ENCODE data around the gene VPS51. TPM values are rescaled to one million over a fixed set of nuclear protein-coding genes. Genes with fewer than 3 reads are reported as not detected.
A peak's percentile ranks its signal among the peaks of the same experiment; 100 is the strongest.

Gene VPS51
- total and polyA plus RNA-seq, 9 of the 15 experiments (the other 6 are each of a cell fraction or from before 2014, with no cell fraction given) = 1.8 to 143 (median 46.8) TPM

- TF ChIP-seq BCLAF1 (IDR thresholded peaks at IDR 0.05; ENCODE audit: borderline replicate concordance in 1 of 2, control insufficient read depth in 1 of 2, low read depth in 2 of 2, low read length in 1 of 2) (no peak), IFI16 (CRISPR knock-in tag; IDR thresholded peaks at IDR 0.05) (no peak), POLR2AphosphoS2 (IDR thresholded peaks at IDR 0.05; ENCODE audit: low read length) (no peak; the same call in 1 of the 2 replicates), EGR1 (conservative IDR thresholded peaks at IDR 0.05) (peak; percentile 66), NCOA1 (IDR thresholded peaks at IDR 0.05; ENCODE audit: low read depth) (peak; percentile 27; the same call in 1 of the 2 replicates), ZNF444 (CRISPR knock-in tag; IDR thresholded peaks at IDR 0.05) (no peak), XRCC3 (IDR thresholded peaks at IDR 0.05) (no peak), CBX3 (IDR thresholded peaks at IDR 0.05; ENCODE audit: borderline replicate concordance in 1 of 2, low read length in 2 of 2) (no peak), CREB3 (tag; conservative IDR thresholded peaks at IDR 0.05; ENCODE audit: low read depth) (no peak), ASH1L (IDR thresholded peaks at IDR 0.05; ENCODE audit: borderline replicate concordance, low read depth, partially characterized antibody) (no peak), ZFP91 (CRISPR knock-in tag; IDR thresholded peaks at IDR 0.05) (no peak), ARHGAP35 (IDR thresholded peaks at IDR 0.05; ENCODE audit: partially characterized antibody) (no peak), TEAD4 (IDR thresholded peaks at IDR 0.05; ENCODE audit: low read length) (no peak), TEAD4 (CRISPR knock-in tag; IDR thresholded peaks at IDR 0.05; ENCODE audit: borderline replicate concordance) (no peak)
Observed at GRCh38 chr11:65121865-65122696, 26.1 kb downstream of the VPS51 start, which contains the start of the genes FAU and MRPL49 (continued).

Measured in K562 (cell line).